Epithelial cell of proximal tubule (primary cell): ENCODE data around the gene STPG1. TPM values are rescaled to one million over a fixed set of nuclear protein-coding genes. Genes with fewer than 3 reads are reported as not detected.
A peak's percentile ranks its signal among the peaks of the same experiment; 100 is the strongest.

Source experiments
- DNase-seq: peaks from one replicate; pipeline ENCODE4 v3.0.0-alpha.2; 2011; ENCODE audit warnings: low read depth
- H3K4me3 ChIP-seq: 2 replicates; pipeline ENCODE4 v1.5.1; 2011; ENCODE audit warnings: low read depth, mild to moderate bottlenecking, low read length
- CTCF ChIP-seq: conservative IDR thresholded peaks from 2 replicates; pipeline ENCODE4 v1.5.1; 2012; ENCODE audit warnings: low read depth, mild to moderate bottlenecking, low read length
- total RNA-seq: library from RNA; depleted of rRNA; stranded (reverse); fragments of >200 nt; gene quantifications from 2 replicates; pipeline ENCODE4 v1.2.3, GENCODE V29; 2015

The STPG1 gene
- total RNA-seq, 1 donor from 2014 or later = 11.5 TPM

DNA sequence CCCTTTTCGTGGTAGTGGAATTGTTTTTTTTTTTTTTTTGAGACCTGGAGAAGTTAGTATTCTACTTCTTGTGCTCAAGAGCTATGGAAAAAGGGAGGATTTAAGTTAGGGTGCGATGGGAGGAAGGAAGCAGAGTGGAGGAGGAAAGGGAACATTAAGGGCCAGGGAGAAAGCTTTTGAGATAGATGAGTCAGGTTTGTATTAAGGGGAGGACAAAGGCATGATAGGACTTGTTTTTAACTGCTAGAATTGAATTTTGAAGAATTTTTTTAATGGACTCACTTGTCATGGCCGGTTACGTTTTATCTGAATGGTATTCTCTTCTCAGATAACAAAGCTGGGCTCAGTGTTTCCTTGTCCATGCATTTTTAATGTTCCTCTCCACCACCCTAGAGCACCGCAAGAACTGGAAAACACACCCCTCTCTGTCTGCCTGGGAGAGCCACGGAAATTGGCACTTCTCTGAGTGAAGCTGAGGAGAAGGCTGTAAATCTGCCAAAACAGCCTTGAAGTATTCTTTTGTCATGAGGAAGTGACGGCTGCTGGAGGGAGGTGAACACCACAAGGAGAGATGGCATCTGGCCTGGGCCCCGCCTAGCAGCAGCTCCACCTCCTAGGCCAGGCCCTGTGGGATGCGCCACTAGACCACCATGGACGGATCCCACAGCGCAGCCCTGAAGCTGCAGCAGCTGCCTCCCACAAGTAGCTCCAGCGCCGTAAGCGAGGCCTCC, 5.5 kb upstream of the STPG1 start:
- no peak for DNase-seq
- H3K4me3 ChIP-seq = no peak overlapping the region
- TF ChIP-seq CTCF = no peak

DNA sequence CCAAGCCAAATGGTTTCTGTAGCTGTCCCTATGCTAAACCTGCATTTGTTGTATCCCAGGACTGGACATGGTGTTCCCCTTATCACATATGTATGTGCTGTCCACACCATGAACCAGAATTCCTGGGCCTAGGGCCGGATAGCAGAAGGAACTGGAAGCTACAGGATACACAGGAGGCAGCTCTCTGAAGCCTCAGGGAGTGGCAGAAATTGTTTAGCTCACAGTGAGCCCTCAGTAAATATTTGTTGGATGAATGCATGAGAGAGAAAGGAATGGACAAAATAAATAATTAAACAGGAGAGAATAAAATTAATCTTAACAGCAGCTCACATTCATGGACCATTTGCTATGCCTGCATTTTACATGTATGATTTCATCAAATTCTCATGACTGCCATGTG, 4.1 kb upstream of the STPG1 start:
- peak overlapping the region; percentile 86 for H3K4me3 ChIP-seq
- TF ChIP-seq CTCF = no peak
- DNase-seq = peak; percentile 69

GRCh38 chr1:24416666-24417391, 3.2 kb upstream of the STPG1 start:
- TF ChIP-seq CTCF = no peak
- DNase-seq = peak; percentile 90
- H3K4me3 ChIP-seq = peak overlapping the region; percentile 86

DNA sequence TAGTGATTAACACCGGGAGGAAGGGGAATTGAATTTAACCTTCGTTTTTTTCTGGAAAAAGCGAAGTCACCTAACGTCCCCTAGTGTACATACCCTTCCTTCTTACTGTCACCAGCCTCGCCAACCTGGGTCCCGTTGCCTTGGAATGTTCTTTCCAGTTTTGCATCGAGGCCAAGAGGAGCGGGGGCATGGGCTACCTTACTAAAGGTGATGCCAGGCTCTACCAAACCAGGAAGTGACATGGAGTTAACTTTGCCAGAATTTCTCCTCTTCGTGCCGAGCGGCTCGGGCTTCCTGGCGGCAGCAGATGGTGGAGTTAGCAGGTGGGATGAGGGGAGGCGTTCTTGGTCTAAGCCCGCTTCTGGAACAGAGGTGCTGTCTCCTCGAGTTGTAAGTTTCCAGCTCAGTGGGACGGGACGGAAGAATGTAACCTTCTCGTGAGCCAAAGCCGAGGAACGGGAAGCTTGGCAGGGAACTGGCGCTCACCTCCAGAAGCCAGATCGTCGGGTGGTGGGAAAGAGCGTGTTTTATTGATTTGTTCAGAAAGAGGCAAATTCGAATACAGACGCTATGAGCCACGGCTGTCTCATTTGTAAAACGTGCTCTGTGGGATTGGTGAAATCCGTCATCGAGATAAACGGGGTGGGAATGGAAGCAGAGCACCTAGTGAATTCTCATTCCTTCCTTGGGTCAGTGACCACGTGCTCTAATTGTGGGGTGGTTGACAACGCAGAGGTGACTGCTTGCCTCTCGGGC, 2.5 kb upstream of the STPG1 start:
- TF ChIP-seq CTCF = no peak
- peak overlapping the region; percentile 86 for H3K4me3 ChIP-seq
- no peak for DNase-seq

- DNase-seq = peak; percentile 92
- peak; percentile 78 for TF ChIP-seq CTCF
- H3K4me3 ChIP-seq = peak within 1 kb of the TSS; percentile 86
Observed at GRCh38 chr1:24415334-24415909, 1.8 kb upstream of the STPG1 start, which contains the start of gene NIPAL3. TSS of gene NIPAL3 (plus strand) at chr1:24415802. CDS start at chr1:24419548, 3,746 bp downstream.

DNA sequence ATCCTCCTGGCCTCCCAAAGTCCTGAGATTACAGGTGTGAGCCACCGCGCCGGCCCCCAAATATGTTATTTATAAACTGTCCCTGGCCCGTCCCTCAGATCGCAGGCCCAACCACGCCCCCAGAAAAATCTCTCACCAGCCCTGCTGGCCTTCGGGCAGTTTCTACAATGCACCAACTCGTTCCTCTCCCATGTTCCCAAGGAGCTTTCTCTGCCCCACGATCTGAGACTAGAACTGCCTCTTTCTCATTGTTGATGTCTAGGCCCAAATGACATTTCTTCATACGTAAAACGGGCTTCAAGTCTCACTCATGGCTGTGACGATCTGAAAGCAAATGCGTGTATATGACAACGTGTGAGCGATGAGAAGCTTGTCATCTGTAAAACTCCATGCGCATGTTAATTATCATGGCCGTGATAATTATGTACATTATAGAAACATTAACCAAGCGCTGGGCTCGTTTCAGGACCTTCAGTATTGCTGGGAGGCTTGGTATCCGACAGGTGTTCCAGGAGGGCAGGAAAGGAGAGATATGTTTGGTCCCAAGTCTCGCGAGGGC, 1.3 kb upstream of the STPG1 start:
- peak overlapping the region; percentile 86 for H3K4me3 ChIP-seq
- no peak for TF ChIP-seq CTCF

More for the DNA sequence above, 1.3 kb upstream of the STPG1 start:
- no peak for DNase-seq
